Measurements from ENCODE around the gene MB.

- TF ChIP-seq EP300 (IDR thresholded peaks at IDR 0.05): no peak
- no peak for TF ChIP-seq POLR2AphosphoS5 (IDR thresholded peaks at IDR 0.05)
- no peak for TF ChIP-seq CTCF (IDR thresholded peaks at IDR 0.05)
Observed at GRCh38 chr22:35661464-35661863, 44.3 kb upstream of the MB start.
